Adrenal gland (tissue), 5 donors: Measurements from ENCODE around the gene TGOLN2.

ENCODE experiments used
- POLR2A ChIP-seq, 2 donors: fragments of 450-650 bp; IDR thresholded peaks; one replicate each; pipeline ENCODE4 v1.6.1; 2017; ENCODE audit warnings: antibody characterized with exemption in 2 of 2, mild to moderate bottlenecking in 2 of 2, moderate library complexity in 1 of 2
- TF ChIP-seq, protein P1 (sequence below), 6 experiments: fragments of 450-650 bp in 4 of 6; fragments of 200-600 bp in 2 of 6; sonication (generic) in 1 of 6; IDR thresholded peaks; 1 replicate in 5 of 6; 2 replicates in 1 of 6; pipeline versions ENCODE4 v1.5.1 to v1.8.0; 2016 to 2021; ENCODE audit warnings: antibody characterized with exemption in 6 of 6, mild to moderate bottlenecking in 2 of 6, moderate library complexity in 1 of 6
- donor health status: DM: no; HTN: no; CAD: no.

DNA sequence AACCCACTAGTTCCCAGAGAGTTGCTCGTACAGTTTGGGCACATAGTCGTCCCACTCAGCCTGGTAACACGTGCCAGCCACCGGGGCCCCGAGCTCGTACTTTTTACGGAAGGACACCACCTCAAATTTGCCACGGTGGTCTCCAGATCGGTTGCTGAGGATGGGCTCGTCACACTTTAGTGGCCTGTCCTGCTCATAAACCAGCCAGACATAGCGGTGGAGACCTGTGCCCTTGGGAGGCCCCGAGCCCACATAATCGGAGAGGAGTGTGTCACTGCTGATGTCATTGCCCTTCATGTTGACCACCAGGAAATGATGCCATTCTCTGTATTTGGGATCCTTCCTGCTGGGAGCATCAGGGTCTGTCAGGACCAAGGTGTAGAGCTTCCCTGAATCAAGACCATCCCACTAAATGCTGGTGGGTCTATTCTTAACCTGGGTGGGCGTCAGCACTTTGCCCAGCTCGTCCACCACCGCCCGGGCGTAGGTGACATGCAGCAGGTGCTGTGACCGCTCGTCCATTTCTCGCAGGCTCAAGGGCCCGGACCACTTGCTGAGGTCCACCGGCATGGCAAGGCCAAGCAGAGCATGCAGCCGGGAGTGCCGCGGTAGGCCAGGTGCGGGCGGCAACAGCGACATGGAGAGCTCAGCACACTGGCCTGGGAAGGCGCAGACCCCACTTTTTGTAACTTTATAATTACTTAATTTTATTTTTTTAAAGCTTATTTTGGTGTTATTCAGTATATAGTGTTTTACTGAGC lies 13.7 kb upstream of the TGOLN2 start:
- TF ChIP-seq, protein P1, sequence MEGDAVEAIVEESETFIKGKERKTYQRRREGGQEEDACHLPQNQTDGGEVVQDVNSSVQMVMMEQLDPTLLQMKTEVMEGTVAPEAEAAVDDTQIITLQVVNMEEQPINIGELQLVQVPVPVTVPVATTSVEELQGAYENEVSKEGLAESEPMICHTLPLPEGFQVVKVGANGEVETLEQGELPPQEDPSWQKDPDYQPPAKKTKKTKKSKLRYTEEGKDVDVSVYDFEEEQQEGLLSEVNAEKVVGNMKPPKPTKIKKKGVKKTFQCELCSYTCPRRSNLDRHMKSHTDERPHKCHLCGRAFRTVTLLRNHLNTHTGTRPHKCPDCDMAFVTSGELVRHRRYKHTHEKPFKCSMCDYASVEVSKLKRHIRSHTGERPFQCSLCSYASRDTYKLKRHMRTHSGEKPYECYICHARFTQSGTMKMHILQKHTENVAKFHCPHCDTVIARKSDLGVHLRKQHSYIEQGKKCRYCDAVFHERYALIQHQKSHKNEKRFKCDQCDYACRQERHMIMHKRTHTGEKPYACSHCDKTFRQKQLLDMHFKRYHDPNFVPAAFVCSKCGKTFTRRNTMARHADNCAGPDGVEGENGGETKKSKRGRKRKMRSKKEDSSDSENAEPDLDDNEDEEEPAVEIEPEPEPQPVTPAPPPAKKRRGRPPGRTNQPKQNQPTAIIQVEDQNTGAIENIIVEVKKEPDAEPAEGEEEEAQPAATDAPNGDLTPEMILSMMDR (IDR thresholded peaks at IDR 0.05) = no peak
- no peak for TF ChIP-seq POLR2A (IDR thresholded peaks at IDR 0.05)
